ENCODE measurements around the gene KMT2C. TPM values are rescaled to one million over a fixed set of nuclear protein-coding genes. Genes with fewer than 3 reads are reported as not detected.

Gene KMT2C
- total and polyA plus RNA-seq, 2 of the 8 experiments (the other 6 are each of a cell fraction or from before 2014, with no cell fraction given): 9.1 to 40.8 TPM

DNA sequence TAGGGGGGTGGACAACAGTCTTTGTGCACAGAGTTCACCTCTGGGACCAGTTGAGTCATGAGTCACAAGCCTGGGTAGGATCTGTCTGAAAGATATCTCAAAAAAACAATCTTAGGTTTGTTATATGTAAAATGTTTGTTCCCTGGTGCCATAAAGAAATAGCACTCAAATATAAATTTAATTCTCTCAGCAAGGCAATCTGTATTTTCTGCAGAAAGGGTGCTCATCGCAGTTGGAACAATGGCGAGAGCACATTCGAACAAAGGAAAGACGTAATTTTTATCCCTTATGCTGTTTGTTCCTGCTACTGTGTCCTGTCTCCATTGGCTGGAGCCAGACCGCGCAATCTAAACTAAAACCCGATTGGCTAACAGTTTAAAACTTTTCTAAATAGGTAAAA, 346.6 kb downstream of the KMT2C start:
- Histone ChIP-seq H3K79me2 (ENCODE audit: control insufficient read depth in 1 of 2, insufficient read depth in 2 of 2, low read length in 2 of 2) (peaks cover 0 to 8% of the 10 kb centered on the region in 2 experiments; a peak in 1 of 4 replicates), H4K5ac (ENCODE audit: insufficient read length, low read depth, low read length) (no peak overlapping the region), H3K23me2 (ENCODE audit: low read depth, low read length) (no peaks in the 10 kb centered on the region), H3K4me1 (replicated peaks in 1 of 4; ENCODE audit: control insufficient read depth in 3 of 4, insufficient read depth in 4 of 4, low read length in 3 of 4) (peaks cover 0 to 5% (median under 1%) of the 10 kb centered on the region in 4 experiments; a peak in 2 of 7 replicates), H3K4ac (replicated peaks; ENCODE audit: insufficient read length, low read depth, low read length) (no peak overlapping the region), H4K91ac (replicated peaks; ENCODE audit: insufficient read length, low read length) (no peak overlapping the region), H4K20me1 (replicated peaks in 1 of 2; ENCODE audit: control insufficient read depth in 1 of 2, insufficient read depth in 2 of 2, low read length in 2 of 2) (no peaks in the 10 kb centered on the region), H4K8ac (ENCODE audit: extremely low read depth, insufficient read depth, low read length) (no peak overlapping the region), H3K27ac (ENCODE audit: low read depth, low read length) (no peak overlapping the region), H3K14ac (ENCODE audit: insufficient read length) (no peak overlapping the region), H2AFZ (ENCODE audit: low read length) (no peak overlapping the region), H2AK5ac (ENCODE audit: low read depth, low read length) (no peak overlapping the region), H3K23ac (ENCODE audit: insufficient read length) (no peak overlapping the region), H3K4me2 (ENCODE audit: insufficient read depth in 1 of 2, low read depth in 2 of 2, low read length in 2 of 2) (no peak overlapping the region), H2BK20ac (ENCODE audit: low read length) (no peak overlapping the region), H3K79me1 (ENCODE audit: low read depth, low read length) (no peaks in the 10 kb centered on the region; the same call in 1 of the 2 replicates), H2BK12ac (ENCODE audit: low read depth, low read length) (no peak overlapping the region), H2BK15ac (ENCODE audit: low read length) (no peak overlapping the region), H3K9ac (replicated peaks in 1 of 4; ENCODE audit: extremely low read depth in 1 of 4, low read depth in 3 of 4, low read length in 3 of 4) (no peak overlapping the region), H3K56ac (replicated peaks; ENCODE audit: insufficient read length, low read depth, low read length) (no peak overlapping the region), H3K27me3 (replicated peaks in 1 of 4; ENCODE audit: control insufficient read depth in 3 of 4, extremely low read depth in 1 of 4, insufficient read depth in 3 of 4, low read length in 3 of 4) (no peaks in the 10 kb centered on the region), H3K9me3 (ENCODE audit: insufficient read depth in 2 of 2, low read depth in 1 of 2, low read length in 1 of 2) (peaks cover 0 to 6% of the 10 kb centered on the region in 2 experiments; a peak in 1 of 4 replicates), H2BK5ac (ENCODE audit: low read depth, low read length) (no peak overlapping the region), H3K4me3 (ENCODE audit: extremely low read depth in 1 of 4, insufficient read depth in 2 of 4, low read depth in 3 of 4, low read length in 4 of 4) (no peak overlapping the region), H3K18ac (ENCODE audit: extremely low read depth, low read length) (no peak overlapping the region), H2BK120ac (replicated peaks; ENCODE audit: low read depth, low read length) (no peak overlapping the region), H3K36me3 (ENCODE audit: control insufficient read depth in 2 of 4, insufficient read depth in 4 of 4, low read length in 3 of 4) (peaks cover 0 to 5% (median 0%) of the 10 kb centered on the region in 4 experiments; a peak in 2 of 8 replicates)
- CTCF ChIA-PET (ENCODE audit: partially characterized antibody): interaction anchor here (1.7 kb wide), 1 partner anchor 13 kb away, joined by 6 read pairs; no protein-coding TSS in a partner anchor
- no peak for DNase-seq (ENCODE audit: low read depth in 1 of 2, low spot score in 2 of 2)
- 97% methylated on average over 7 of the region's 7 CpGs; no CpG with 5 or more reads in 1 of the 2 experiments for WGBS, 2 experiments (ENCODE audit: extremely low coverage in 1 of 2, insufficient coverage in 1 of 2, insufficient read length in 1 of 2, insufficient replicate concordance in 2 of 2, low coverage in 1 of 2, low lambda C conversion rate in 2 of 2, missing lambda C conversion rate in 1 of 2)
- POLR2A ChIA-PET (ENCODE audit: partially characterized antibody): no interaction called here
- no peak for FAIRE-seq
- TF ChIP-seq HDAC6 (IDR thresholded peaks at IDR 0.05; ENCODE audit: low read depth, low read length): no peak
- no peak for TF ChIP-seq POLR2A (IDR thresholded peaks at IDR 0.05; ENCODE audit: control extremely low read depth in 1 of 2, low read depth in 2 of 2, low read length in 2 of 2)
- TF ChIP-seq, protein P1, sequence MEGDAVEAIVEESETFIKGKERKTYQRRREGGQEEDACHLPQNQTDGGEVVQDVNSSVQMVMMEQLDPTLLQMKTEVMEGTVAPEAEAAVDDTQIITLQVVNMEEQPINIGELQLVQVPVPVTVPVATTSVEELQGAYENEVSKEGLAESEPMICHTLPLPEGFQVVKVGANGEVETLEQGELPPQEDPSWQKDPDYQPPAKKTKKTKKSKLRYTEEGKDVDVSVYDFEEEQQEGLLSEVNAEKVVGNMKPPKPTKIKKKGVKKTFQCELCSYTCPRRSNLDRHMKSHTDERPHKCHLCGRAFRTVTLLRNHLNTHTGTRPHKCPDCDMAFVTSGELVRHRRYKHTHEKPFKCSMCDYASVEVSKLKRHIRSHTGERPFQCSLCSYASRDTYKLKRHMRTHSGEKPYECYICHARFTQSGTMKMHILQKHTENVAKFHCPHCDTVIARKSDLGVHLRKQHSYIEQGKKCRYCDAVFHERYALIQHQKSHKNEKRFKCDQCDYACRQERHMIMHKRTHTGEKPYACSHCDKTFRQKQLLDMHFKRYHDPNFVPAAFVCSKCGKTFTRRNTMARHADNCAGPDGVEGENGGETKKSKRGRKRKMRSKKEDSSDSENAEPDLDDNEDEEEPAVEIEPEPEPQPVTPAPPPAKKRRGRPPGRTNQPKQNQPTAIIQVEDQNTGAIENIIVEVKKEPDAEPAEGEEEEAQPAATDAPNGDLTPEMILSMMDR (IDR thresholded peaks at IDR 0.05; ENCODE audit: control extremely low read depth in 1 of 3, insufficient read depth in 1 of 3, low read depth in 1 of 3, low read length in 3 of 3): no peak
- TF ChIP-seq TAF7 (optimal IDR thresholded peaks at IDR 0.05; ENCODE audit: borderline replicate concordance, low read depth, low read length): no peak
- no peak for TF ChIP-seq RFX5 (IDR thresholded peaks at IDR 0.05; ENCODE audit: borderline replicate concordance, low read depth, low read length)
- TF ChIP-seq POLR2AphosphoS5 (IDR thresholded peaks at IDR 0.05; ENCODE audit: low read depth, low read length): no peak
- no peak for TF ChIP-seq FOSL1 (IDR thresholded peaks at IDR 0.05; ENCODE audit: insufficient read depth, low read depth, low read length)
- no peak for TF ChIP-seq SIRT6 (IDR thresholded peaks at IDR 0.05; ENCODE audit: low read length)
- no peak for TF ChIP-seq TAF1 (IDR thresholded peaks at IDR 0.05; ENCODE audit: low read depth, low read length)
- TF ChIP-seq TEAD4 (IDR thresholded peaks at IDR 0.05; ENCODE audit: low read depth, low read length): no peak
- TF ChIP-seq CEBPB (IDR thresholded peaks at IDR 0.05; ENCODE audit: low read depth, low read length): no peak
- TF ChIP-seq CHD1 (IDR thresholded peaks at IDR 0.05; ENCODE audit: low read depth, low read length): no peak
- TF ChIP-seq KDM4A (IDR thresholded peaks at IDR 0.05; ENCODE audit: low read depth, low read length, severe bottlenecking): no peak

All from H1 (cell line).